Smooth muscle cell (in vitro differentiated cells): ENCODE measurements around the gene SCAMP5. TPM values are rescaled to one million over a fixed set of nuclear protein-coding genes. Genes with fewer than 3 reads are reported as not detected.

Experiments used
- DNase-seq: peaks from one replicate; lab custom pipeline; 2025; ENCODE audit not compliant: unreplicated experiment; lab: John Stamatoyannopoulos, UW
- H2AFZ ChIP-seq: fragments of 200-600 bp; sonication (generic); 2 replicates; pipeline ENCODE4 v1.6.0; 2016; ENCODE audit warnings: antibody characterized with exemption, low read depth, mild to moderate bottlenecking
- H3F3A ChIP-seq: fragments of 200-600 bp; sonication (generic); 2 replicates; pipeline ENCODE4 v1.6.0; 2017; ENCODE audit warnings: antibody characterized with exemption, low read depth
- H3K27ac ChIP-seq: fragments of 200-600 bp; sonication (generic); 2 replicates; pipeline ENCODE4 v1.5.1; 2016; ENCODE audit warnings: low read depth, mild to moderate bottlenecking
- H3K27me3 ChIP-seq: fragments of 200-600 bp; sonication (generic); 2 replicates; pipeline ENCODE4 v1.6.1; 2016; ENCODE audit warnings: low read depth, mild to moderate bottlenecking
- H3K36me3 ChIP-seq: fragments of 200-600 bp; sonication (generic); 2 replicates; pipeline ENCODE4 v1.5.1; 2016; ENCODE audit warnings: low read depth
- H3K4me1 ChIP-seq: fragments of 200-600 bp; sonication (generic); 2 replicates; pipeline ENCODE4 v1.5.1; 2016; ENCODE audit warnings: low read depth
- H3K4me2 ChIP-seq: fragments of 200-600 bp; sonication (generic); 2 replicates; pipeline ENCODE4 v1.6.0; 2016; ENCODE audit warnings: mild to moderate bottlenecking
- H3K4me3 ChIP-seq: fragments of 200-600 bp; sonication (generic); 2 replicates; pipeline ENCODE4 v1.5.1; 2016; ENCODE audit warnings: mild to moderate bottlenecking
- H3K79me2 ChIP-seq: fragments of 200-600 bp; sonication (generic); 2 replicates; pipeline ENCODE4 v1.6.0; 2016; ENCODE audit warnings: low read depth, mild to moderate bottlenecking
- H3K9ac ChIP-seq: fragments of 200-600 bp; sonication (generic); 2 replicates; pipeline ENCODE4 v1.6.0; 2016; ENCODE audit warnings: low read depth
- H3K9me3 ChIP-seq: fragments of 200-600 bp; sonication (generic); replicated peaks from 2 replicates; pipeline ENCODE4 v1.5.1; 2016; ENCODE audit warnings: low read depth
- H4K20me1 ChIP-seq: fragments of 200-600 bp; sonication (generic); 2 replicates; pipeline ENCODE4 v1.6.0; 2016; ENCODE audit warnings: low read depth
- WGBS: methylation state at CpG from one replicate; pipeline ENCODE4 v1.1.7; 2016; ENCODE audit warnings: low lambda C conversion rate; 5-methylcytosine and 5-hydroxymethylcytosine counted together
- polyA plus RNA-seq: library from polyadenylated mRNA; unstranded; fragments of >200 nt; fragmentation: Nextera tagmentation; extraction: Ambion mirVana; gene quantifications from 2 replicates; pipeline ENCODE4 v1.2.1, GENCODE V29; 2016
- total RNA-seq: library from RNA; depleted of rRNA; stranded (reverse); fragments of >200 nt; gene quantifications from 2 replicates; pipeline ENCODE4 v1.2.3, GENCODE V29; 2014
- TF ChIP-seq, protein P1 (sequence below): fragments of 200-600 bp; sonication (generic); IDR thresholded peaks from 2 replicates; pipeline ENCODE4 v1.5.1; 2017; ENCODE audit warnings: borderline replicate concordance, mild to moderate bottlenecking, antibody characterized with exemption; ENCODE audit not compliant: insufficient read depth, poor library complexity, severe bottlenecking

The SCAMP5 gene
- total and polyA plus RNA-seq, 2 experiments from 2014 or later: 6.6 to 18.1 TPM

DNA sequence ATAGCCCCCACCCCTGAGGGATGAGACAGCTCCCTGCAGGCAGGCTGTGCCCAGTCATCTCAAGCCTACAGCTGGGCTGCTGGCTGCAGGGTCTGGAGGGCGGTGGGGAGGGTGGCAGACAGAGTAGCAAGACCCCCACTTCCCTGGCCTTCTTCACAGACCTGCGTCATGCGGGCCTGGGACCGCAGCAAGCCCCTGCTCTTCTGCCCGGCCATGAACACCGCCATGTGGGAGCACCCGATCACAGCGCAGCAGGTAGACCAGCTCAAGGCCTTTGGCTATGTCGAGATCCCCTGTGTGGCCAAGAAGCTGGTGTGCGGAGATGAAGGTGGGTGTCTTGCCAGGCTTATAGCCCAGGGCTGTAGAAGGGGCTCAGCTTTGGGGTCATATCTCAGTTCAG is 53.0 kb downstream of the SCAMP5 start:
- H3K27ac ChIP-seq: no peak overlapping the region
- DNase-seq: no peak
- H3K27me3 ChIP-seq: no peaks in the 10 kb centered on the region
- no peak overlapping the region for H3K4me3 ChIP-seq
- no peaks in the 10 kb centered on the region for H4K20me1 ChIP-seq
- H3K9ac ChIP-seq: no peak overlapping the region
- no peaks in the 10 kb centered on the region for H3K9me3 ChIP-seq
- no peak overlapping the region for H2AFZ ChIP-seq
- TF ChIP-seq, protein P1, sequence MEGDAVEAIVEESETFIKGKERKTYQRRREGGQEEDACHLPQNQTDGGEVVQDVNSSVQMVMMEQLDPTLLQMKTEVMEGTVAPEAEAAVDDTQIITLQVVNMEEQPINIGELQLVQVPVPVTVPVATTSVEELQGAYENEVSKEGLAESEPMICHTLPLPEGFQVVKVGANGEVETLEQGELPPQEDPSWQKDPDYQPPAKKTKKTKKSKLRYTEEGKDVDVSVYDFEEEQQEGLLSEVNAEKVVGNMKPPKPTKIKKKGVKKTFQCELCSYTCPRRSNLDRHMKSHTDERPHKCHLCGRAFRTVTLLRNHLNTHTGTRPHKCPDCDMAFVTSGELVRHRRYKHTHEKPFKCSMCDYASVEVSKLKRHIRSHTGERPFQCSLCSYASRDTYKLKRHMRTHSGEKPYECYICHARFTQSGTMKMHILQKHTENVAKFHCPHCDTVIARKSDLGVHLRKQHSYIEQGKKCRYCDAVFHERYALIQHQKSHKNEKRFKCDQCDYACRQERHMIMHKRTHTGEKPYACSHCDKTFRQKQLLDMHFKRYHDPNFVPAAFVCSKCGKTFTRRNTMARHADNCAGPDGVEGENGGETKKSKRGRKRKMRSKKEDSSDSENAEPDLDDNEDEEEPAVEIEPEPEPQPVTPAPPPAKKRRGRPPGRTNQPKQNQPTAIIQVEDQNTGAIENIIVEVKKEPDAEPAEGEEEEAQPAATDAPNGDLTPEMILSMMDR: no peak
- WGBS: 99% methylated on average over 10 of the region's 10 CpGs
- H3F3A ChIP-seq: peaks cover 10% of the 10 kb centered on the region
- H3K36me3 ChIP-seq: no peaks in the 10 kb centered on the region
- H3K79me2 ChIP-seq: no peaks in the 10 kb centered on the region
- H3K4me2 ChIP-seq: no peak overlapping the region
- peaks cover 14% of the 10 kb centered on the region for H3K4me1 ChIP-seq

GRCh38 chr15:75049392-75049791 is 54.0 kb downstream of the SCAMP5 start:
- H3K27me3 ChIP-seq: no peaks in the 10 kb centered on the region
- peaks cover 14% of the 10 kb centered on the region for H3K4me1 ChIP-seq
- H3K79me2 ChIP-seq: no peaks in the 10 kb centered on the region
- peaks cover 7% of the 10 kb centered on the region for H3F3A ChIP-seq
- 98% methylated on average over 11 of the region's 11 CpGs for WGBS
- DNase-seq: no peak
- no peak overlapping the region for H3K4me3 ChIP-seq
- no peaks in the 10 kb centered on the region for H4K20me1 ChIP-seq
- H3K36me3 ChIP-seq: no peaks in the 10 kb centered on the region
- no peak overlapping the region for H3K4me2 ChIP-seq
- TF ChIP-seq, protein P1: no peak
- no peak overlapping the region for H3K9ac ChIP-seq
- no peak overlapping the region for H2AFZ ChIP-seq
- H3K27ac ChIP-seq: no peak overlapping the region
- no peaks in the 10 kb centered on the region for H3K9me3 ChIP-seq

DNA sequence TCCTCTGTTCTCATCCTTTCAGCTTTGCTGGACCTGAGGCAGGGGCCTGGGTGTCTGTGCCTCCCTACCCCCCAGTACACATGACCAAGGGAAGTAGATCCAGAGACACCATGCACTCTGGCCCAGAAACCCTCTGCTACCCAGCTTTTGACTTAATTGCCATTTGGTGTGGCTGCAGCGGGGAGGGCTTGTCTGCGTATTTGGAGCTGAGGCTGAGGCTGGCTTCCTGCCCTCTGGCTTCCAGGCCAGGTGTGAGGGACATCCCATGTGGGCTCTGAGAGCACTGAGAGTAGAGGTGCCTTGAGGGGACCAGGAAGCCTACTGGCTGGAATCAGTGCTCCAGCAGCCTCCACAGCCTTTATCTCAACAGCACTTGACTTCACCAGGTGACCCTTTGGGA is 54.9 kb downstream of the SCAMP5 start:
- 98% methylated on average over 2 of the region's 2 CpGs for whole genome bisulfite sequencing
- Histone ChIP-seq H3K9me3 (no peaks in the 10 kb centered on the region), H3K36me3 (no peaks in the 10 kb centered on the region), H3K9ac (no peak overlapping the region), H2AFZ (no peak overlapping the region), H3K79me2 (no peaks in the 10 kb centered on the region), H3K4me1 (peaks cover 14% of the 10 kb centered on the region), H3K27me3 (no peaks in the 10 kb centered on the region), H4K20me1 (no peaks in the 10 kb centered on the region), H3F3A (peaks cover 7% of the 10 kb centered on the region), H3K27ac (no peak overlapping the region), H3K4me3 (no peak overlapping the region), H3K4me2 (no peak overlapping the region)
- no peak for DNase-seq
- TF ChIP-seq, protein P1: no peak

GRCh38 chr15:75051191-75051608 is 55.8 kb downstream of the SCAMP5 start:
- H3K9me3 ChIP-seq: no peaks in the 10 kb centered on the region
- H3K4me3 ChIP-seq: no peak overlapping the region
- H3K27me3 ChIP-seq: no peaks in the 10 kb centered on the region
- 71% methylated on average over 6 of the region's 6 CpGs for WGBS
- H3K4me1 ChIP-seq: peaks cover 13% of the 10 kb centered on the region
- no peaks in the 10 kb centered on the region for H3K79me2 ChIP-seq
- TF ChIP-seq, protein P1: no peak
- no peak overlapping the region for H3K9ac ChIP-seq
- no peak overlapping the region for H3K4me2 ChIP-seq
- peaks cover 7% of the 10 kb centered on the region for H3F3A ChIP-seq
- H2AFZ ChIP-seq: no peak overlapping the region
- DNase-seq: no peak
- no peaks in the 10 kb centered on the region for H3K36me3 ChIP-seq
- no peaks in the 10 kb centered on the region for H4K20me1 ChIP-seq
- no peak overlapping the region for H3K27ac ChIP-seq
